Measurements from ENCODE around the gene SEC24B. TPM values are rescaled to one million over a fixed set of nuclear protein-coding genes. Genes with fewer than 3 reads are reported as not detected.

The SEC24B gene
- total and polyA plus RNA-seq, 10 of the 15 experiments (the other 5 are each of a cell fraction or from before 2014, with no cell fraction given): 6.4 to 43.2 (median 16.0) TPM

DNA sequence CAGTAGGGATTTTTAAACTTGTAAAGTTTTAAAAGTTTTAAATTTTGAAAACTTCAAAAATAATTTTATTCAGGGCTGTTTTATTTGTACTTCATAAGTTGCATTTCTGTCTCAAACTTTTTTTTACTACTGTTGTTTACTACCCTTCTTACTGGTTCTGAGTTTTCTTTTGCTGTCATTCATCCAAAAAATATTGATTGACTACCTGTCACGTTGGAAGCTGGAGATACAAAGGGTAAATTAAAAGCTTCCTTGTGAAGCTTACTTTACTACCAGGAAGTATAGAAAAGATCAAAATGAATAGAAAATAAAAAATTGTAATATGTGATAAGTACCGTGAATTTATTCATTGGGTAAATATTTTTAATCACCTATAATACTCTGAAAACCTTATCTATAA, 77.1 kb downstream of the SEC24B start:
- H3K36me3 ChIP-seq (ENCODE audit: control insufficient read depth in 2 of 2, insufficient read depth in 2 of 2, low read length in 1 of 2): peaks cover 0 to 18% of the 10 kb centered on the region in 2 experiments; a peak in 3 of 4 replicates
- WGBS (ENCODE audit: insufficient coverage, insufficient replicate concordance, low lambda C conversion rate, missing lambda C conversion rate): 70% methylated on average over 2 of the region's 2 CpGs
- no peak overlapping the region for H2AFZ ChIP-seq (ENCODE audit: control insufficient read depth, low read depth, low read length)
- FAIRE-seq (no peak), ATAC-seq (no peak), DNase-seq (ENCODE audit: low read depth, low spot score) (no peak)
- no peak overlapping the region for H3K4me3 ChIP-seq
- TF ChIP-seq, protein P1, sequence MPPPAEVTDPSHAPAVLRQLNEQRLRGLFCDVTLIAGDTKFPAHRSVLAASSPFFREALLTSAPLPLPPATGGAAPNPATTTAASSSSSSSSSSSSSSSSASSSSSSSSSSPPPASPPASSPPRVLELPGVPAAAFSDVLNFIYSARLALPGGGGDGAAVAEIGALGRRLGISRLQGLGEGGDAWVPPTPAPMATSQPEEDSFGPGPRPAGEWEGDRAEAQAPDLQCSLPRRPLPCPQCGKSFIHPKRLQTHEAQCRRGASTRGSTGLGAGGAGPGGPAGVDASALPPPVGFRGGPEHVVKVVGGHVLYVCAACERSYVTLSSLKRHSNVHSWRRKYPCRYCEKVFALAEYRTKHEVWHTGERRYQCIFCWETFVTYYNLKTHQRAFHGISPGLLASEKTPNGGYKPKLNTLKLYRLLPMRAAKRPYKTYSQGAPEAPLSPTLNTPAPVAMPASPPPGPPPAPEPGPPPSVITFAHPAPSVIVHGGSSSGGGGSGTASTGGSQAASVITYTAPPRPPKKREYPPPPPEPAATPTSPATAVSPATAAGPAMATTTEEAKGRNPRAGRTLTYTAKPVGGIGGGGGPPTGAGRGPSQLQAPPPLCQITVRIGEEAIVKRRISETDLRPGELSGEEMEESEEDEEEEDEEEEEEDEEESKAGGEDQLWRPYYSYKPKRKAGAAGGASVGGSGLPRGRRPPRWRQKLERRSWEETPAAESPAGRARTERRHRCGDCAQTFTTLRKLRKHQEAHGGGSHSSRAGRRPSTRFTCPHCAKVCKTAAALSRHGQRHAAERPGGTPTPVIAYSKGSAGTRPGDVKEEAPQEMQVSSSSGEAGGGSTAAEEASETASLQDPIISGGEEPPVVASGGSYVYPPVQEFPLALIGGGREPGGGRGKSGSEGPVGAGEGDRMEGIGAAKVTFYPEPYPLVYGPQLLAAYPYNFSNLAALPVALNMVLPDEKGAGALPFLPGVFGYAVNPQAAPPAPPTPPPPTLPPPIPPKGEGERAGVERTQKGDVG (CRISPR knock-in tag; IDR thresholded peaks at IDR 0.05): no peak
- no peak for TF ChIP-seq PML (IDR thresholded peaks at IDR 0.05; ENCODE audit: low read length)
- TF ChIP-seq, protein P2, sequence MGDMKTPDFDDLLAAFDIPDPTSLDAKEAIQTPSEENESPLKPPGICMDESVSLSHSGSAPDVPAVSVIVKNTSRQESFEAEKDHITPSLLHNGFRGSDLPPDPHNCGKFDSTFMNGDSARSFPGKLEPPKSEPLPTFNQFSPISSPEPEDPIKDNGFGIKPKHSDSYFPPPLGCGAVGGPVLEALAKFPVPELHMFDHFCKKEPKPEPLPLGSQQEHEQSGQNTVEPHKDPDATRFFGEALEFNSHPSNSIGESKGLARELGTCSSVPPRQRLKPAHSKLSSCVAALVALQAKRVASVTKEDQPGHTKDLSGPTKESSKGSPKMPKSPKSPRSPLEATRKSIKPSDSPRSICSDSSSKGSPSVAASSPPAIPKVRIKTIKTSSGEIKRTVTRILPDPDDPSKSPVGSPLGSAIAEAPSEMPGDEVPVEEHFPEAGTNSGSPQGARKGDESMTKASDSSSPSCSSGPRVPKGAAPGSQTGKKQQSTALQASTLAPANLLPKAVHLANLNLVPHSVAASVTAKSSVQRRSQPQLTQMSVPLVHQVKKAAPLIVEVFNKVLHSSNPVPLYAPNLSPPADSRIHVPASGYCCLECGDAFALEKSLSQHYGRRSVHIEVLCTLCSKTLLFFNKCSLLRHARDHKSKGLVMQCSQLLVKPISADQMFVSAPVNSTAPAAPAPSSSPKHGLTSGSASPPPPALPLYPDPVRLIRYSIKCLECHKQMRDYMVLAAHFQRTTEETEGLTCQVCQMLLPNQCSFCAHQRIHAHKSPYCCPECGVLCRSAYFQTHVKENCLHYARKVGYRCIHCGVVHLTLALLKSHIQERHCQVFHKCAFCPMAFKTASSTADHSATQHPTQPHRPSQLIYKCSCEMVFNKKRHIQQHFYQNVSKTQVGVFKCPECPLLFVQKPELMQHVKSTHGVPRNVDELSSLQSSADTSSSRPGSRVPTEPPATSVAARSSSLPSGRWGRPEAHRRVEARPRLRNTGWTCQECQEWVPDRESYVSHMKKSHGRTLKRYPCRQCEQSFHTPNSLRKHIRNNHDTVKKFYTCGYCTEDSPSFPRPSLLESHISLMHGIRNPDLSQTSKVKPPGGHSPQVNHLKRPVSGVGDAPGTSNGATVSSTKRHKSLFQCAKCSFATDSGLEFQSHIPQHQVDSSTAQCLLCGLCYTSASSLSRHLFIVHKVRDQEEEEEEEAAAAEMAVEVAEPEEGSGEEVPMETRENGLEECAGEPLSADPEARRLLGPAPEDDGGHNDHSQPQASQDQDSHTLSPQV (IDR thresholded peaks at IDR 0.05): no peak
- TF ChIP-seq SUPT20H (IDR thresholded peaks at IDR 0.05; ENCODE audit: borderline replicate concordance, control insufficient read depth, low read depth, low read length): no peak
- TF ChIP-seq NRF1 (conservative IDR thresholded peaks at IDR 0.05; ENCODE audit: low read depth, low read length): no peak
- no peak for TF ChIP-seq BACH1 (IDR thresholded peaks at IDR 0.05; ENCODE audit: borderline replicate concordance)
- no peak for TF ChIP-seq YBX1 (IDR thresholded peaks at IDR 0.05)
- ChIA-PET POLR2A (no interaction called here), CTCF (no interaction called here), SMC1A (ENCODE audit: uncharacterized antibody, unreplicated experiment) (interaction anchor here (1.3 to 1.6 kb wide), 2 partner anchors 12 to 36 kb away, joined by 3 to 4 read pairs; no protein-coding TSS in a partner anchor), RAD21 (ENCODE audit: unreplicated experiment) (no interaction called here)
- H3K27me3 ChIP-seq (replicated peaks in 1 of 2; ENCODE audit: control insufficient read depth in 2 of 2, insufficient read depth in 2 of 2, low read length in 1 of 2): no peaks in the 10 kb centered on the region
- H3K9ac ChIP-seq (ENCODE audit: control insufficient read depth, insufficient read depth, low read length): no peak overlapping the region
- no peaks in the 10 kb centered on the region for H3K9me3 ChIP-seq (replicated peaks; ENCODE audit: control insufficient read depth, insufficient read depth, low read length)
- intact Hi-C loops (cut with micrococcal nuclease; ENCODE audit: unreplicated experiment) (no loop called here), in situ Hi-C loops (cut with MboI) (no loop called here)
- no peaks in the 10 kb centered on the region for H3K4me1 ChIP-seq (ENCODE audit: control insufficient read depth, insufficient read depth, low read length)
- no peaks in the 10 kb centered on the region for H3K79me2 ChIP-seq (ENCODE audit: control insufficient read depth, insufficient read depth, low read length)
- no peaks in the 10 kb centered on the region for H4K20me1 ChIP-seq (ENCODE audit: control insufficient read depth, insufficient read depth)
- H3K4me2 ChIP-seq (ENCODE audit: control insufficient read depth, insufficient read depth): no peak overlapping the region
- BruUV-seq (replicated peaks): no TSS peak
- H3K27ac ChIP-seq (ENCODE audit: control insufficient read depth, insufficient read depth): no peak overlapping the region
